Fibroblast of mammary gland (primary cell): ENCODE results near the gene FABP7.

ENCODE experiments used
- DNase-seq: peaks from one replicate; pipeline ENCODE4 v3.0.0-alpha.2; 2010; ENCODE audit warnings: low read depth
- H3K4me3 ChIP-seq: 2 replicates; pipeline ENCODE4 v1.5.1; 2011; ENCODE audit warnings: low read depth, mild to moderate bottlenecking, low read length, moderate library complexity; ENCODE audit not compliant: control insufficient read depth
- TF ChIP-seq, protein P1 (sequence below): conservative IDR thresholded peaks from 2 replicates; pipeline ENCODE4 v1.5.1; 2011; ENCODE audit warnings: low read depth, low read length, inconsistent platforms; ENCODE audit not compliant: control insufficient read depth, insufficient read depth

The FABP7 gene

DNA sequence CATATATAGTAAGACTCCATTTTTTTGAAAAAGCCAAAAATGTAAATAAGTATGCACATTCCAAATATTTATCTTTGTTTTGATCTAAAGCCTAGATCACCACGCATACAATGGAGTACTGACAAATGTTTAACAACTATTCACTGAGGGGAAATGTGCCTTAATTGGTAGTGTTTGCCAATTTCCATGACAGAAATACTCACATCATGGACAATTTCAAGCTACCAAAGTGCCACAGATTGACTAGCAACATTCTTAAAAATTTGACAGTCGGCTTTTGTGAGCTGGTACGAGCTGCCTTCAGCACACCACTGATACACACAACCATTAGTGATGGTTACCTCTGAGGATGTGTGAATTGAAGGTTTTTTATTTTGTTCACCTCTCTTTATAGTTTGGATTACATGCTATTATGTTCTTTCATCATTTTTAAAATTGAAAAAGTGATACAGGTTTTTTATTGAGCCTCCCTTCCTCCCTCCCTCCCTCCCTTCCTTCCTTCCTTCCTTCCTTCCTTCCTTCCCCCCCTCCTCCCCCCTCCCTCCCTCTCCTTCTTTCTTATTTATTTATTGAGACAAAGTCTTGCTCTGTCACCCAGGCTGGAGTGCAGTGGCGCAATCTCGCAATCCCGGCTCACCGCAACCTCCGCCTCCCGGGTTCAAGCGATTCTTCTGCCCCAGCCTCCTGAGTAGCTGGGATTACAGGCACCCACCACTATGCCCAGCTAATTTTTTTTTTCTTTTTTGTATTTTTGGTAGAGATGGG, 28.8 kb downstream of the FABP7 start:
- H3K4me3 ChIP-seq = no peak overlapping the region
- no peak for DNase-seq
- TF ChIP-seq, protein P1, sequence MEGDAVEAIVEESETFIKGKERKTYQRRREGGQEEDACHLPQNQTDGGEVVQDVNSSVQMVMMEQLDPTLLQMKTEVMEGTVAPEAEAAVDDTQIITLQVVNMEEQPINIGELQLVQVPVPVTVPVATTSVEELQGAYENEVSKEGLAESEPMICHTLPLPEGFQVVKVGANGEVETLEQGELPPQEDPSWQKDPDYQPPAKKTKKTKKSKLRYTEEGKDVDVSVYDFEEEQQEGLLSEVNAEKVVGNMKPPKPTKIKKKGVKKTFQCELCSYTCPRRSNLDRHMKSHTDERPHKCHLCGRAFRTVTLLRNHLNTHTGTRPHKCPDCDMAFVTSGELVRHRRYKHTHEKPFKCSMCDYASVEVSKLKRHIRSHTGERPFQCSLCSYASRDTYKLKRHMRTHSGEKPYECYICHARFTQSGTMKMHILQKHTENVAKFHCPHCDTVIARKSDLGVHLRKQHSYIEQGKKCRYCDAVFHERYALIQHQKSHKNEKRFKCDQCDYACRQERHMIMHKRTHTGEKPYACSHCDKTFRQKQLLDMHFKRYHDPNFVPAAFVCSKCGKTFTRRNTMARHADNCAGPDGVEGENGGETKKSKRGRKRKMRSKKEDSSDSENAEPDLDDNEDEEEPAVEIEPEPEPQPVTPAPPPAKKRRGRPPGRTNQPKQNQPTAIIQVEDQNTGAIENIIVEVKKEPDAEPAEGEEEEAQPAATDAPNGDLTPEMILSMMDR = no peak

DNA sequence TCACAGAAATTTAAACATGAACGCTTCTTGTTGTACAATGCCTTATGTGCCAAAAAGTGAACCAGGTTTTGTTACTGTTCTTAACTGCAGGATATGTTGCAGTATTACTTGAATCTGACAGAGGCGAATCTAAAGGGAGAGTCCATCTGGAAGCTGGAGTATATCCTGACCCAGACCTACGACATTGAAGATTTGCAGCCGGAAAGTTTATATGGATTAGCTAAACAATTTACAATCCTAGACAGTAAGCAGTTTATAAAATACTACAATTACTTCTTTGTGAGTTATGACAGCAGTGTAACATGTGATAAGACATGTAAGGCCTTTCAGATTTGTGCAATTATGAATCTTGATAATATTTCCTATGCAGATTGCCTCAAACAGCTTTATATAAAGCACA, 29.5 kb downstream of the FABP7 start:
- TF ChIP-seq, protein P1 = no peak
- no peak for DNase-seq
- H3K4me3 ChIP-seq = no peak overlapping the region

DNA sequence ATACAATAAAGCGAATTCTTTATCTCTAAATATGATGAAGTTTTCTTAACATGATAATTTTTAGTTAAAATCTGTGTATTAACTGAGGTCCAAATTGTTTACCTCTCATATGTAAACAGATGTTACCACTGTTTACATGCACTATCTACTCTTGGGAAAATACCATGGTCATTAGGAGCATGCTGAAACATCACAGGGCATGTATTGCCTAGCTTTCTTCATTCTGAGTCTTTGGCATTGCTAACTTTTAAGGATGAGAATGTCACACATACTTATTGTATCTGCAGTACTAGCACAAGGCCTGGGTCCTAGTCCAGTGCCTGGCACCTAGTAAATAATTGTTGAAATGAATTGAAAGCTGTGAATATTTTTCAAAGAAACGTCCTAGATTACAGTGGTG, 30.2 kb downstream of the FABP7 start:
- TF ChIP-seq, protein P1 = no peak
- H3K4me3 ChIP-seq = no peak overlapping the region
- no peak for DNase-seq

DNA sequence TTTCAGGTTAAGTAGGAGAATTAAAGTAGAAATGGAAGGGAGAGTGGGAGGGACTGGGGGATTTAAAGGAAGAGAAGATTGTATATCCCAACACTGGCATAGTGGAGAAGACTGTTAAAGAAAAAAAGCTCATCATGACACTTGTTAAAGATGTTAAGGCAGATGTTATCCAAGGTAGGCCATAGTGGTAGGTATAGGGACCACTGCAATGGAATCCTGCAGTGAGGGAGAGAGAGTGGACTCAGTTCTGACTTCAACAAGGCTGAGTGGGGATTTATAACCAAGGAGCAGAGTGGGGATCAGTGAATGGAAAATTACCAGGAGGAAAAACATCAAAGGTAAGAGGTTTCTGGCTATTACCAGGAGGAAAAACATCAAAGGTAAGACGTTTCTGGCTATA, 30.7 kb downstream of the FABP7 start:
- TF ChIP-seq, protein P1 = no peak
- DNase-seq = no peak
- H3K4me3 ChIP-seq = no peak overlapping the region

DNA sequence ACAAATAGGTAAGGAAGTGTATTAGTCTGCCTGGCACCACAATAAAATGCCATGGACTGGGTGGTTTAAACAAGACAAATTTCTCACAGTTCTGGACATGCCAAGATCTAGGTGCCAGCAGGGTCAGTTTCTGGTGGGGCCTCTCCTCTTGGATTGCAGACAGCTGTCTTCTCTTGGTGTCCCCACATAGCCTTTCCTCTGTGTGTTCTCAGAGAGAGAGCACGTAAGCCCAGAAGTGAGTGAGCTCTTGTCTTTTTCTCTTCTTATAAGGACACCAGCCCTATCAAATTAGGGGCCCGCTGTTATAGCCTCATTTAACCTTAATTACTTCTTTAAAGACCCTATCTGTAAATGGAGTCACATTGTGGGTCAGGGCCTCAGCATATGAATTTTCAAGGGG, 37.8 kb downstream of the FABP7 start:
- no peak for DNase-seq

DNA sequence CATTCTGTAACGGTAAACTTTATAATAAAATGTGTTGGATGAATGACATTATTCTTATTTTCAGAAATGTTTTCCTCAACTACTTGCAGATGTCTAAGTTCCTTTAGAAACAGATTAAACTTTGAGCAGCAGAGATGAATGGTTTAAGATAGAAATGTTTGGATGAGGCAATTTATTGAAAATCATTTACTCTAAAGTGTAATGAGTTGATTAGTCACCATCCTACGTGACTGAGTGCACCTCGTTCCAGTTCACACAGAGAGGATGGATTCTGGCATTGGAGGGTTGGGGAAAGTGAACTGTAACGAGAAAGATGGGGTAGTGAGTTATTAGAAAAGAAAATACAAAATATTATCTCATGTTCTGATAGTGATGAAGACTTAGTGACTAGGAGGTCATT, 38.2 kb downstream of the FABP7 start:
- peak; percentile 10 for DNase-seq
- no peak overlapping the region for H3K4me3 ChIP-seq
- TF ChIP-seq, protein P1 = no peak

More for the DNA sequence above, 37.8 kb downstream of the FABP7 start:
- TF ChIP-seq, protein P1 = no peak
- H3K4me3 ChIP-seq = no peak overlapping the region
